ENCODE measurements around the gene PRAC2.

Gene PRAC2

DNA sequence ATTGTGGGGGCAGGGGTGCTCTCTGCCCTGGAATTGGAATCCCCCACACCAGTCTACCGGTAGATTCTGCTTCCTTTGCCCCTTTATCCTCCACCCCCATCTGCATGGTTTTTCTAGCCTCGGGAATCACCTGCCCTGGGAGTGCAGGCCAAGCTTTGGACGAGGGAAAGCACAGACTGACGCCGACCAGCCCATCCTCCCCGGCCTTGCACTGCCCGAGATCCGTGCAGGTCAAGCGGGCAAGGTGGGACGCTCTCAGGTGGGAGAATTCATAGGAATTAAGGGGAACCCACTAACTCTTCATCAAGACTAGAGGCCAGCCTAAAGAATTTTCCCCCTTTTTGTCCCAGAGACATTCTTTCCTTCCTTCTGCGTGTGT, 15.4 kb downstream of the PRAC2 start:
- POLR2A ChIA-PET = no interaction called here
- CTCF ChIA-PET = interaction anchor here (0.7 to 6.7 kb wide), 7 partner anchors 9 to 294 kb away, joined by 3 to 47 read pairs (median 4); no protein-coding TSS in a partner anchor

DNA sequence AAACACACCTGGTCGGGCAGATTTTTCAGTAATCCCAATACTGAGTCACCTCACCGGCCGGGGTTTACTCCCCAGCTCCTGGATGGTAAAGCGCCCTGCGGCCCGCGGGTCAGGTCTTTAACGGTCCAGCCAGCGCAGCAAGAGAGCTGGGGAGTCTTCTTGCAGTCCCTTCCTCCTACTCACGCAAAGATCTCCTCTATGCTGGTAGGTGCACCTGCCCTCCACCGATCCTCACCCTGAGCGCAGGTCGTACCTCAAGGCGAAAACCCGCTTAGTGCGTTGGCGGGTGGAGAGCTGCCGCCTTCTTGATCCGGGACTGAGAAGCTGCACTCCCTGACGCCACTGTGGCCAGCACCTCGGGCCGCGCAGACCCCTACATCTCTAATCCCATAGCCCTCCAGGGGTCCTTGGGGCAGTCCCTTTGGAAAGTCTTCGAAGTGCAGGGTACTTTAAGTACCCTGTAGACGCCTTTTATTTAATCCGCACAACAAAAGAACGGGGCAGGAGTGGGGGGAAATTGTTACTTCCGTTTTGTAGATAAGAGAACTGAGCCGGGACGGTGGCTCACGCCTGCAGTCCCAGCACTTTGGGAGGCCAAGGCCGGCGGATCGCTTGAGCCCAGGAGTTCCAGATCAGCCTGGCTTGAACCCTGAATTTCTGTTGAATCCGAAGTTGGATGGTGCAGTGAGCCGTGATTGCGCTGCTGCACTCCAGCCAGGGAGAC, 16.0 kb downstream of the PRAC2 start:
- TF ChIP-seq, protein P1, sequence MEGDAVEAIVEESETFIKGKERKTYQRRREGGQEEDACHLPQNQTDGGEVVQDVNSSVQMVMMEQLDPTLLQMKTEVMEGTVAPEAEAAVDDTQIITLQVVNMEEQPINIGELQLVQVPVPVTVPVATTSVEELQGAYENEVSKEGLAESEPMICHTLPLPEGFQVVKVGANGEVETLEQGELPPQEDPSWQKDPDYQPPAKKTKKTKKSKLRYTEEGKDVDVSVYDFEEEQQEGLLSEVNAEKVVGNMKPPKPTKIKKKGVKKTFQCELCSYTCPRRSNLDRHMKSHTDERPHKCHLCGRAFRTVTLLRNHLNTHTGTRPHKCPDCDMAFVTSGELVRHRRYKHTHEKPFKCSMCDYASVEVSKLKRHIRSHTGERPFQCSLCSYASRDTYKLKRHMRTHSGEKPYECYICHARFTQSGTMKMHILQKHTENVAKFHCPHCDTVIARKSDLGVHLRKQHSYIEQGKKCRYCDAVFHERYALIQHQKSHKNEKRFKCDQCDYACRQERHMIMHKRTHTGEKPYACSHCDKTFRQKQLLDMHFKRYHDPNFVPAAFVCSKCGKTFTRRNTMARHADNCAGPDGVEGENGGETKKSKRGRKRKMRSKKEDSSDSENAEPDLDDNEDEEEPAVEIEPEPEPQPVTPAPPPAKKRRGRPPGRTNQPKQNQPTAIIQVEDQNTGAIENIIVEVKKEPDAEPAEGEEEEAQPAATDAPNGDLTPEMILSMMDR (IDR thresholded peaks at IDR 0.05; ENCODE audit: control extremely low read depth, extremely low read depth, low read depth, missing control alignments) = no peak
- CTCF ChIA-PET = interaction anchor here (0.7 to 6.7 kb wide), 6 partner anchors 12 to 293 kb away, joined by 3 to 47 read pairs (median 4); no protein-coding TSS in a partner anchor
- DNase-seq (ENCODE audit: extremely low spot score) = peak; percentile 26
- POLR2A ChIA-PET = no interaction called here

More for the DNA sequence above, 15.4 kb downstream of the PRAC2 start:
- TF ChIP-seq, protein P1 (IDR thresholded peaks at IDR 0.05; ENCODE audit: control extremely low read depth, extremely low read depth, low read depth, missing control alignments) = no peak
- DNase-seq (ENCODE audit: extremely low spot score) = no peak

DNA sequence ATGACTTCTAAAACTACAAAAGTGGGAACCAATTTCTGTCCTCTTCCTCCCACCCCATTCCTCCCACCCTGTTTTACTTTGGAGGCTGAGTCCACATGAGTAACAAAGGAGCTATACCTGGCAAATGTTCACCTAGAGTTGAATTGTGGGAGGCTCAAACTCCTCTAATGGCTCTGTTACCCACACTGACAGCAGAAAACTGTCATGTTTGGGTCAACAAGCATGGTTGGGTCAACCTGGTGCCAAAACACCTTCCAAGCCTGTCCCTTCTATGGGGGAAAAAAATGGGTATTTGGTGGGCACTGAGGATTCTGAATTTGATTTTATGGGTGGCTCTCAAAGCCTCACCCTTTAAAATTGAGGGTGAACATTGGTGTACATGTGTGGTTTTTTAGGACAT, 17.6 kb downstream of the PRAC2 start:
- POLR2A ChIA-PET = interaction anchor here (0.6 kb wide), 1 partner anchor 454 kb away, joined by 5 read pairs; no protein-coding TSS in a partner anchor
- TF ChIP-seq, protein P1 (IDR thresholded peaks at IDR 0.05; ENCODE audit: control extremely low read depth, extremely low read depth, low read depth, missing control alignments) = no peak
- DNase-seq (ENCODE audit: extremely low spot score) = no peak
- CTCF ChIA-PET = no interaction called here

DNA sequence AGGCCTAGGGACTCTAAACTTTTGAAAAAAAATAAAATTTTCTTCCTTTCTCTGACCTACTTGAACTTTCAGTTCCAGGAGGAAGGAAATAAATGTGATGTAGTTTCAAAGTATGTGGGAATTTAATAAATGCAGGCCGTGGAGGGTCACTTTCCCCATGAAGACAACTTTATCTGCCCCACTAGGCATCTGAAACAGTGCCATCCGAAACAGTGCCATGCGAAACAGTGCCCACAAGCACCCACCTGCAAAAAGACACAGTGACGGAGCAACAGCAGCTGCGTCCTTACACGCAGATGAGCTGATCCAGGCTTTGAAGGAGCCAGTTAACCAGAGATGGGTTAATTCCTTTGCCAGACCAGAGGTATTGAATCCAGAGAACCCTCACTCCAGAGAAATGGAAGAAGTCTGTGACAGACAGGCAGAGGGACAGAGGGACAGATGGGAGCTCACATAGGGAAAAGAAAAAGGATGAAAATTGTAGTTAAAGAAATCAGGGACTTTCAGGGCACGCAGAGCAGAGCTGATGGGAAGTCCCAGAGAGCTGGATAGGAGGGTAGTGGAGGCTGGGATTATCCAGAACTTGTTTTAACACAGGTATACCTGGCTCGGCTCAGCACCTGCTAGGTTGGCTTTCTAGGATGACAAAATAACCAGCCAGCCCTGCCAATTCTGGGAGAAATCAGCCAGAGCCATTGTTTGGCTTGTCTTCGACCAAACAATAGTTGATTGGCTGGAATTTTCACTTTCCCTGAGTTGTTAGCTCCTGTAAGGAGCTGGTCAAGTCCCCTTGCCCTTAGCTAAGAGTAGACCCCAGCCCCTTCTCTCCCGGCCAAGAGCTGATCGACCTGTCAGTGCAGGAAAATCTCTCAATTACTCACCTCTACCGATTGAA, 22.6 kb downstream of the PRAC2 start:
- TF ChIP-seq, protein P1 (IDR thresholded peaks at IDR 0.05; ENCODE audit: control extremely low read depth, extremely low read depth, low read depth, missing control alignments) = no peak
- CTCF ChIA-PET = interaction anchor here (0.6 to 4.2 kb wide), 8 partner anchors 9 to 139 kb away, joined by 3 to 30 read pairs (median 4); no protein-coding TSS in a partner anchor
- DNase-seq (ENCODE audit: extremely low spot score) = no peak
- POLR2A ChIA-PET = no interaction called here

DNA sequence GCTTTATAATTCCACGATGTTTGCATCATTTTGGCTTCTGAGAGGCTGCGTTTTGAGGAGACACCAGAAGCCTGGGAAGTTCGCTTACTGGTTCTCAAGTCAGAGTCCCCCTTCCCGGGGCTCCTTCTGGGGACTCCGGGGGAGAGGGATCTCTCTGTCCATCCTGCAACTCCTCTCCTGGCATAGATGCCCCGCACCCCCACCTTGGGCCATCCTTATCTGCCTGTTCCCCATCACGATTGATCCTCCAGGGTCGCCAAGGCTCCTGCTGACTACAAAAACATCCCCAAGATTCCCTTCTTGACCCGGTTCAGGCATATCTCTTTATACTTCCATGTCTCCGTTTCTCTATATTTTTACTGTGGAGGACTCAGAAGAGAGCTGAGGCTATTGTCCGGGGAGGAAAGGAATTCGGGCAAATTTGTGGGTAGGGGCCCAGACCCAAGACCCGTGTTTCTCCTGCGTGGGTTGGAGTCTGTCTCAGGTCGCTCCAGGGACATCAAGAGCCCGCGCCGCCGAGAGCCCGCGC, 24.0 kb downstream of the PRAC2 start:
- POLR2A ChIA-PET = no interaction called here
- CTCF ChIA-PET = interaction anchor here (4.0 kb wide), 1 partner anchor 22 kb away, joined by 18 read pairs; no protein-coding TSS in a partner anchor

More for the DNA sequence above, 24.0 kb downstream of the PRAC2 start:
- DNase-seq (ENCODE audit: extremely low spot score) = no peak
- TF ChIP-seq, protein P1 (IDR thresholded peaks at IDR 0.05; ENCODE audit: control extremely low read depth, extremely low read depth, low read depth, missing control alignments) = no peak

All from GM10248 (cell line).